T47D (cell line): Measurements from ENCODE around the gene SLC51A.
"Not testable (repeated sequence)": the region's sequence is repeated elsewhere in the genome, so short reads cannot be mapped to it uniquely, and the experiment has no call there.

Source experiments
- DNase-seq, 2 experiments: peaks; one replicate each; pipeline versions ENCODE4 v3.0.0 to v3.0.0-alpha.2; 2011 to 2012; ENCODE audit warnings: low read depth in 1 of 2, low spot score in 1 of 2
- JUND ChIP-seq: IDR thresholded peaks from 2 replicates; pipeline ENCODE4 v1.6.1; 2012; ENCODE audit warnings: low read depth
- in situ Hi-C: cut with HindIII; loops from 2 replicates; pipeline ENCODE4 v1.10.0; 2016; ENCODE audit warnings: low sequenced_read_pairs, low pct_unique_long_range_greater_than_20kb

Gene SLC51A

DNA sequence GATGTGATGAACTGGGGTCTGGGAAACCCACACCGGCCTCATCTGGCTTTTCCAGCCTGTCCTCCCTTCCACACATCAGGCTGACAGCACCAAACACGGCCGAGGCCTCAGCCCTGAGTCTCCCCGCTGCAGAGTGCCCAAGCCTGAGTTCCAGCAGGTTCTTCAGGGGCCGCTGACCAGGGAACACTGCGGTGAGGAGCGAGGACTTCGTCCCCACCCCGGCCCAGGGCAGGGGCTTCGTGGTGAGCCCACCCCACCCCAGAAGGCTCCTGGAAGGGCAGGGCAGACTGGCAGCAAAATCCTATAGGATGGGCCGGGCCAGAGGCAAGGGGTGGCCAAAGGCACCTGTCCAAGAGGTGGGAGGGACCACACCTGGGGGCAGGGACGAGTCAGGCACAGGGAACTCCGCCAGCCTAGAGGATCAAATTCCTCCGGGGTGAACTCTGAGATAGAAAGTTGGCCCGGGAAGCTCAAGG, at the start of gene SLC51A:
Gene SLC51A, plus strand, starts transcription at position 446 of the 476 bp plus-strand sequence. CDS start 179 bp downstream, outside the sequence.
- in situ Hi-C loops: no loop called here
- DNase-seq: no peak
- TF ChIP-seq JUND: no peak

GRCh38 chr3:196166741-196167140, 49.6 kb upstream of the SLC51A start:
- DNase-seq: no peak
- in situ Hi-C loops: no loop called here
- TF ChIP-seq JUND: no peak

- peak; percentile 88 to 99 for DNase-seq
- in situ Hi-C loops: no loop called here
- no peak for TF ChIP-seq JUND
Observed at GRCh38 chr3:196168808-196169391, 47.4 kb upstream of the SLC51A start.

GRCh38 chr3:196169836-196170240, 46.5 kb upstream of the SLC51A start:
- in situ Hi-C loops: no loop called here
- TF ChIP-seq JUND: no peak
- peak in 1 of 2 experiments; percentile 86 for DNase-seq

GRCh38 chr3:196170296-196170695, 46.0 kb upstream of the SLC51A start:
- in situ Hi-C loops: not testable (repeated sequence)

DNA sequence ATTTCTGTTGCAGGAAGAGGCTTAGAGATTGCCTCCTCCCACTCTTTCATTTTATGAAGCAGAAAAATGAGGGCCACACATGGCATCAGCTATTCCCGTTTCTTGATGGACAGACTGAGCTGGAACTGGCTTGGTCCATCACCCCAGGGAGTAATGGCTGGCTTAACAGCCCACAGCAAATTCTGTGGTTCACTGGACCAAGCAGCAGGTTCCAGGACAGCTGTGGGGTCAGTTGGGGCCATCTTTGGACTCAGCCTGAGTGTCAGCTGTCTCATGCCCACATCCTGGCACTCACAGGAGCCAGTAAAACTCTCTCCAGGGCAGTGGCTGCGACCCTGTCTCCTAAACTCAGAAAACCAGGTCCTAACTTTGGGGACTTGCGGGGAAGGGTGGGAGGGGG, 41.7 kb upstream of the SLC51A start:
- TF ChIP-seq JUND: no peak
- DNase-seq: no peak
- in situ Hi-C loops: loop anchor here (5.0 kb wide), 1 partner anchor 102 kb away; no protein-coding TSS in a partner anchor

More at GRCh38 chr3:196170296-196170695, 46.0 kb upstream of the SLC51A start:
- not testable (repeated sequence) for DNase-seq

DNA sequence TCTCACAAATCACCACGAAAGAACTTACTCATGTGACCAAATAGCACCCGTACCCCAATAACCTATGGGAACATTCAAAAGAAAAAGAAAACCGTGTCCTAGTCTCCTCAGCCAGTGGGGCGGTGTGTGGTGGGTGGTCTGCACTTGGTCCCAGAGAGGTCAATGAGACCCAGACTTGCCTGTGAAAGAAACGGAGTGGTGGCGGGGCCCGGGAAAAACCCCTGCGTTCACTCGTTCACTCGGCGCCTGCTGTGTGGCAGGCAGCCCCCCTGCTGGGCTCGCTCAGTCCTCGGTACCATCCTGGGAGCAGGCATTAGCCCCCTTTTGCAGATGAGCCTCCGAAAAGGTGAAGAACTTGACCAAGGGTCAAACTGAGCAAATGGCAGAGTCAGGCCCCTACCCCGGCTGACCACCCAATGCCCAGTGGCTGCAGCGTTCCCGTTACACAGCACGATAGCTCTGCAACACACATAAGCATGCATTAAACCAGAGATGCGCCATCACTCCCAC, 41.2 kb upstream of the SLC51A start:
- no peak for TF ChIP-seq JUND
- in situ Hi-C loops: loop anchor here (5.0 kb wide), 1 partner anchor 103 kb away; no protein-coding TSS in a partner anchor
- DNase-seq: no peak

DNA sequence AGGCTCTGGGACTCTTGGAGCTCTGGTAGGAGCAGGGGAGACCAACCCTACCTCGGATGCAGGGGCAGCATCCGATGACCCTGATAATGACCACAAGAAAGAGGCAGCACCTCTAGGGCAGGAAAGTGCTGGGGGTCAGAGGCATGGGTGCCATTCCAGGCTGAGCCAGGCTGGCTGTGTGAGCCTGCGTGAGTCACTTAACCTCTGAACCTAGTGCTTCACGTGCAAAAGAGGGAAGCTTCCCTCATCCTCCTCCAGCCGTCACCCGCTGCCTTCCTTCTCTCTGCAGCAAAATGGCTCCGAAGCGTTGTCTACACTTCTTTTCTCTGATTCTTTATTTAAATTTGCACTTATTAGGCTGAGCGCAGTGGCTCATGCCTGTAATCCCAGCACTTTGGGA, 40.6 kb upstream of the SLC51A start:
- DNase-seq: no peak
- in situ Hi-C loops: loop anchor here (5.0 kb wide), 1 partner anchor 103 kb away; no protein-coding TSS in a partner anchor
- TF ChIP-seq JUND: no peak

- in situ Hi-C loops: loop anchor here (5.0 kb wide), 1 partner anchor 105 kb away; no protein-coding TSS in a partner anchor
- DNase-seq: no peak
- TF ChIP-seq JUND: no peak
Observed at GRCh38 chr3:196177567-196177966, 38.8 kb upstream of the SLC51A start.

GRCh38 chr3:196177967-196178366, 38.4 kb upstream of the SLC51A start:
- in situ Hi-C loops: loop anchor here (5.0 kb wide), 1 partner anchor 106 kb away; no protein-coding TSS in a partner anchor
- TF ChIP-seq JUND: no peak
- no peak for DNase-seq

DNA sequence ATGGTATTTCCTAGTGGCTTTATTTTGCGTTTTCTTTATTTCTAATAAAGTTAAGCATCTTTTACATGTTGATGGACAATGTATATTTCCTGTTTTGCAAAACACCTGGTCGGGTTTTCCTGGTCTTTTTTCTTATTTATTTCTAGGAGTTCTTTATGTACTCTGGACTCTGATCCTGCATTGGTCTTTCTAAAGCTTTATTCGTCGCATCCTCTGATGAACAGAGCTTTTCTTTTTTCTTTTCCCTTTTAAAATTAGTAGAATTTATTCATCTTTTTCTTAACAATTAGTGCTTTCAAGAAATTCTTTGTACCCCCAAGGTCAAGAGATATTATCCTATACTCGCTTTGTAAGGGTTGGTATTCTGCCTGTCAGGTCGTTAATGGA, 37.3 kb upstream of the SLC51A start:
- in situ Hi-C loops: loop anchor here (5.0 kb wide), 1 partner anchor 107 kb away; no protein-coding TSS in a partner anchor
- TF ChIP-seq JUND: no peak
- no peak for DNase-seq

GRCh38 chr3:196179380-196180308, 36.7 kb upstream of the SLC51A start:
- DNase-seq: no peak
- in situ Hi-C loops: loop anchor here (5.0 kb wide), 1 partner anchor 107 kb away; no protein-coding TSS in a partner anchor
- TF ChIP-seq JUND: no peak
